ENCODE results near the gene AMZ1.
"Not testable (repeated sequence)": the region's sequence is repeated elsewhere in the genome, so short reads cannot be mapped to it uniquely, and the experiment has no call there.

The AMZ1 gene

GRCh38 chr7:2689951-2690705 is 2.1 kb downstream of the AMZ1 start:
- Histone ChIP-seq H3K27me3 (ENCODE audit: control insufficient read depth, insufficient read depth, low read length) (peaks cover 42% of the 10 kb centered on the region), H3K36me3 (ENCODE audit: control insufficient read depth, insufficient read depth, low read length) (no peaks in the 10 kb centered on the region), H3K9me3 (ENCODE audit: control insufficient read depth, low read length) (no peaks in the 10 kb centered on the region), H3K4me1 (ENCODE audit: control insufficient read depth, insufficient read depth, low read length) (peaks cover 10% of the 10 kb centered on the region), H3K4me3 (ENCODE audit: low read length) (no peak overlapping the region), H3K9ac (ENCODE audit: low read length) (no peak overlapping the region)

- H3K9me3 ChIP-seq (ENCODE audit: control insufficient read depth, low read length), result no peaks in the 10 kb centered on the region
- H3K9ac ChIP-seq (ENCODE audit: low read length), result no peak overlapping the region
- peaks cover 42% of the 10 kb centered on the region for H3K27me3 ChIP-seq (ENCODE audit: control insufficient read depth, insufficient read depth, low read length)
- peaks cover 10% of the 10 kb centered on the region for H3K4me1 ChIP-seq (ENCODE audit: control insufficient read depth, insufficient read depth, low read length)
- no peaks in the 10 kb centered on the region for H3K36me3 ChIP-seq (ENCODE audit: control insufficient read depth, insufficient read depth, low read length)
- no peak overlapping the region for H3K4me3 ChIP-seq (ENCODE audit: low read length)
These were observed 3.2 kb downstream of the AMZ1 start for GRCh38 chr7:2691011-2691707.

- peaks cover 10% of the 10 kb centered on the region for H3K4me1 ChIP-seq (ENCODE audit: control insufficient read depth, insufficient read depth, low read length)
- H3K9ac ChIP-seq (ENCODE audit: low read length); H3K36me3 ChIP-seq (ENCODE audit: control insufficient read depth, insufficient read depth, low read length); H3K4me3 ChIP-seq (ENCODE audit: low read length); H3K9me3 ChIP-seq (ENCODE audit: control insufficient read depth, low read length): not testable (repeated sequence)
- H3K27me3 ChIP-seq (ENCODE audit: control insufficient read depth, insufficient read depth, low read length), result peaks cover 37% of the 10 kb centered on the region
These were observed 4.0 kb downstream of the AMZ1 start for GRCh38 chr7:2691932-2692439.

- Histone ChIP-seq H3K4me1 (ENCODE audit: control insufficient read depth, insufficient read depth, low read length) (peaks cover 9% of the 10 kb centered on the region), H3K36me3 (ENCODE audit: control insufficient read depth, insufficient read depth, low read length) (no peaks in the 10 kb centered on the region), H3K4me3 (ENCODE audit: low read length) (no peak overlapping the region), H3K27me3 (ENCODE audit: control insufficient read depth, insufficient read depth, low read length) (peaks cover 32% of the 10 kb centered on the region), H3K9me3 (ENCODE audit: control insufficient read depth, low read length) (no peaks in the 10 kb centered on the region), H3K9ac (ENCODE audit: low read length) (no peak overlapping the region)
These were observed 4.5 kb downstream of the AMZ1 start for GRCh38 chr7:2692543-2692942.

GRCh38 chr7:2693420-2694121 is 5.6 kb downstream of the AMZ1 start:
- H3K4me3 ChIP-seq (ENCODE audit: low read length); H3K36me3 ChIP-seq (ENCODE audit: control insufficient read depth, insufficient read depth, low read length); H3K4me1 ChIP-seq (ENCODE audit: control insufficient read depth, insufficient read depth, low read length); H3K9ac ChIP-seq (ENCODE audit: low read length); H3K9me3 ChIP-seq (ENCODE audit: control insufficient read depth, low read length): not testable (repeated sequence)
- peaks cover 23% of the 10 kb centered on the region for H3K27me3 ChIP-seq (ENCODE audit: control insufficient read depth, insufficient read depth, low read length)

GRCh38 chr7:2694122-2694436 is 6.1 kb downstream of the AMZ1 start:
- H3K9me3 ChIP-seq (ENCODE audit: control insufficient read depth, low read length); H3K9ac ChIP-seq (ENCODE audit: low read length); H3K4me1 ChIP-seq (ENCODE audit: control insufficient read depth, insufficient read depth, low read length); H3K4me3 ChIP-seq (ENCODE audit: low read length); H3K36me3 ChIP-seq (ENCODE audit: control insufficient read depth, insufficient read depth, low read length): not testable (repeated sequence)
- H3K27me3 ChIP-seq (ENCODE audit: control insufficient read depth, insufficient read depth, low read length), result peaks cover 21% of the 10 kb centered on the region

- no peak overlapping the region for H3K4me3 ChIP-seq (ENCODE audit: low read length)
- H3K9me3 ChIP-seq (ENCODE audit: control insufficient read depth, low read length), result no peaks in the 10 kb centered on the region
- no peaks in the 10 kb centered on the region for H3K4me1 ChIP-seq (ENCODE audit: control insufficient read depth, insufficient read depth, low read length)
- H3K9ac ChIP-seq (ENCODE audit: low read length), result no peak overlapping the region
- peaks cover 13% of the 10 kb centered on the region for H3K27me3 ChIP-seq (ENCODE audit: control insufficient read depth, insufficient read depth, low read length)
- no peaks in the 10 kb centered on the region for H3K36me3 ChIP-seq (ENCODE audit: control insufficient read depth, insufficient read depth, low read length)
These were observed 10.7 kb downstream of the AMZ1 start for GRCh38 chr7:2698581-2699288.

- Histone ChIP-seq H3K4me1 (ENCODE audit: control insufficient read depth, insufficient read depth, low read length) (no peaks in the 10 kb centered on the region), H3K27me3 (ENCODE audit: control insufficient read depth, insufficient read depth, low read length) (peaks cover 13% of the 10 kb centered on the region), H3K9me3 (ENCODE audit: control insufficient read depth, low read length) (no peaks in the 10 kb centered on the region), H3K4me3 (ENCODE audit: low read length) (no peak overlapping the region), H3K36me3 (ENCODE audit: control insufficient read depth, insufficient read depth, low read length) (no peaks in the 10 kb centered on the region), H3K9ac (ENCODE audit: low read length) (no peak overlapping the region)
These were observed 11.3 kb downstream of the AMZ1 start for GRCh38 chr7:2699289-2699620.

GRCh38 chr7:2700141-2700850 is 12.3 kb downstream of the AMZ1 start:
- no peaks in the 10 kb centered on the region for H3K9me3 ChIP-seq (ENCODE audit: control insufficient read depth, low read length)
- H3K4me3 ChIP-seq (ENCODE audit: low read length), result no peak overlapping the region
- no peaks in the 10 kb centered on the region for H3K4me1 ChIP-seq (ENCODE audit: control insufficient read depth, insufficient read depth, low read length)
- peaks cover 13% of the 10 kb centered on the region for H3K27me3 ChIP-seq (ENCODE audit: control insufficient read depth, insufficient read depth, low read length)
- H3K36me3 ChIP-seq (ENCODE audit: control insufficient read depth, insufficient read depth, low read length), result no peaks in the 10 kb centered on the region
- H3K9ac ChIP-seq (ENCODE audit: low read length), result no peak overlapping the region

- H3K4me1 ChIP-seq (ENCODE audit: control insufficient read depth, insufficient read depth, low read length), result no peaks in the 10 kb centered on the region
- H3K4me3 ChIP-seq (ENCODE audit: low read length), result no peak overlapping the region
- no peaks in the 10 kb centered on the region for H3K9me3 ChIP-seq (ENCODE audit: control insufficient read depth, low read length)
- no peaks in the 10 kb centered on the region for H3K36me3 ChIP-seq (ENCODE audit: control insufficient read depth, insufficient read depth, low read length)
- peaks cover 13% of the 10 kb centered on the region for H3K27me3 ChIP-seq (ENCODE audit: control insufficient read depth, insufficient read depth, low read length)
- H3K9ac ChIP-seq (ENCODE audit: low read length), result no peak overlapping the region
These were observed 13.4 kb downstream of the AMZ1 start for GRCh38 chr7:2701424-2701823.

GRCh38 chr7:2701832-2702593 is 14.0 kb downstream of the AMZ1 start:
- Histone ChIP-seq H3K4me3 (ENCODE audit: low read length) (no peak overlapping the region), H3K4me1 (ENCODE audit: control insufficient read depth, insufficient read depth, low read length) (no peaks in the 10 kb centered on the region), H3K27me3 (ENCODE audit: control insufficient read depth, insufficient read depth, low read length) (peaks cover 13% of the 10 kb centered on the region), H3K36me3 (ENCODE audit: control insufficient read depth, insufficient read depth, low read length) (no peaks in the 10 kb centered on the region), H3K9ac (ENCODE audit: low read length) (no peak overlapping the region), H3K9me3 (ENCODE audit: control insufficient read depth, low read length) (no peaks in the 10 kb centered on the region)

Measured in mucosa of stomach (tissue), 1 donor.